ENCODE results near the gene C19orf85. TPM values are rescaled to one million over a fixed set of nuclear protein-coding genes. Genes with fewer than 3 reads are reported as not detected.

The C19orf85 gene
- total RNA-seq, 1 donor: not detected

DNA sequence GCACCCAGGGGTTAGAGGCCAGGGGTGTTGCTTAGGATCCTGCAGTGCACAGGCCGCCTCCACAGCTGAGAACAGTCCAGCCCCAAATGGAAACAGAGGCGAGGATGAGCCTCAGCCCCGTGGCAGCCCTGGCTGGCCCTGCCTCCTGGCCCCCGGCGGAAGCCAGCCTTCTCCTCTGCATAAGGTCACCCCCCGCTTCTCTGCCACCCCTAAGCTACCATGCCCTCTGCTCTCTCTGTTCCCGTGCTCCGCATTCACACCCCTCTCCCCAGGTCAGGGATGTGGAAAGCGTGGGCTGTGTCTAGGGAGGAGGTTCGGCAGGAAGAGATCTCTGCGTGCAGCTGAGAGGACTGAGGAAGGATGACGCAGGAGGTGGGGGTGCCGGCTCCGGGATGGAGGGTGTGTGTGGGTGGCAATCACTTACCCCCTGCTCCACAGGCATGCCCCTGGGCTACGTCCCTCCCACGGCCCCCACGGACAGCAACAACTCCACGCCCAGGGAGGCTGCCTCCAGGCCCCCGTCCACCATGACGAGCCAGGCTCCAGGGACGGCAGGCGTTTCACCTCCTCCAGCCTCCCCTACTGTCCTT is 29.7 kb upstream of the C19orf85 start:
- TF ChIP-seq, protein P1, sequence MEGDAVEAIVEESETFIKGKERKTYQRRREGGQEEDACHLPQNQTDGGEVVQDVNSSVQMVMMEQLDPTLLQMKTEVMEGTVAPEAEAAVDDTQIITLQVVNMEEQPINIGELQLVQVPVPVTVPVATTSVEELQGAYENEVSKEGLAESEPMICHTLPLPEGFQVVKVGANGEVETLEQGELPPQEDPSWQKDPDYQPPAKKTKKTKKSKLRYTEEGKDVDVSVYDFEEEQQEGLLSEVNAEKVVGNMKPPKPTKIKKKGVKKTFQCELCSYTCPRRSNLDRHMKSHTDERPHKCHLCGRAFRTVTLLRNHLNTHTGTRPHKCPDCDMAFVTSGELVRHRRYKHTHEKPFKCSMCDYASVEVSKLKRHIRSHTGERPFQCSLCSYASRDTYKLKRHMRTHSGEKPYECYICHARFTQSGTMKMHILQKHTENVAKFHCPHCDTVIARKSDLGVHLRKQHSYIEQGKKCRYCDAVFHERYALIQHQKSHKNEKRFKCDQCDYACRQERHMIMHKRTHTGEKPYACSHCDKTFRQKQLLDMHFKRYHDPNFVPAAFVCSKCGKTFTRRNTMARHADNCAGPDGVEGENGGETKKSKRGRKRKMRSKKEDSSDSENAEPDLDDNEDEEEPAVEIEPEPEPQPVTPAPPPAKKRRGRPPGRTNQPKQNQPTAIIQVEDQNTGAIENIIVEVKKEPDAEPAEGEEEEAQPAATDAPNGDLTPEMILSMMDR (IDR thresholded peaks at IDR 0.05; ENCODE audit: insufficient read depth, low read depth, low read length): no peak
- peak overlapping the region; percentile 40 for H3K4me3 ChIP-seq (ENCODE audit: low read depth, low read length)
- peak; percentile 56 for DNase-seq (ENCODE audit: low read depth)

DNA sequence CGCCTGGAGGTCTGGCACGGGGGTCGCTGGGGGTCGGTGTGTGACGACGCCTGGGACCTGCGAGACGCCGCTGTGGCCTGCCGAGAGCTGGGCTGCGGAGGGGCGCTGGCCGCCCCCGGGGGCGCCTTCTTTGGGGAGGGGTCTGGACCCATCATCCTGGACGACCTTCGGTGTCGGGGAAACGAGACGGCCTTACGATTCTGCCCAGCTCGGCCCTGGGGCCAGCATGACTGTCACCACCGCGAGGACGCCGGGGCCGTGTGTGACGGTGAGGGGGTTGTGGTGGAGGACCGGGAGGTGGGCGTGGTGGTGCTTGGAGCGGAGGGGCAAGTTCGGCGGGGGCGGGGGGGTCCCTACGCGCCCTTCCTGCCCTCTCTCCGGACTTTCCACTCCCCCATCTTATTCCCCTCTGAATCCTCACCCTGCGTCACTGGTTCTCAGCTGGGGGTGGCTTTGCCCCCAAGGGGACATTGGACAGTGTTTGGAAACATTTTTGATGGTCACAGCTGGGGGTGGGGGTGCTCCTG is 29.2 kb upstream of the C19orf85 start:
- no peak for DNase-seq (ENCODE audit: low read depth)
- TF ChIP-seq, protein P1 (IDR thresholded peaks at IDR 0.05; ENCODE audit: insufficient read depth, low read depth, low read length): no peak
- H3K4me3 ChIP-seq (ENCODE audit: low read depth, low read length): peak overlapping the region; percentile 40

- DNase-seq (ENCODE audit: low read depth): peak; percentile 45
- TF ChIP-seq, protein P1 (IDR thresholded peaks at IDR 0.05; ENCODE audit: insufficient read depth, low read depth, low read length): no peak
- peak overlapping the region; percentile 40 for H3K4me3 ChIP-seq (ENCODE audit: low read depth, low read length)
Measured at GRCh38 chr19:55493052-55493644, 28.6 kb upstream of the C19orf85 start.

DNA sequence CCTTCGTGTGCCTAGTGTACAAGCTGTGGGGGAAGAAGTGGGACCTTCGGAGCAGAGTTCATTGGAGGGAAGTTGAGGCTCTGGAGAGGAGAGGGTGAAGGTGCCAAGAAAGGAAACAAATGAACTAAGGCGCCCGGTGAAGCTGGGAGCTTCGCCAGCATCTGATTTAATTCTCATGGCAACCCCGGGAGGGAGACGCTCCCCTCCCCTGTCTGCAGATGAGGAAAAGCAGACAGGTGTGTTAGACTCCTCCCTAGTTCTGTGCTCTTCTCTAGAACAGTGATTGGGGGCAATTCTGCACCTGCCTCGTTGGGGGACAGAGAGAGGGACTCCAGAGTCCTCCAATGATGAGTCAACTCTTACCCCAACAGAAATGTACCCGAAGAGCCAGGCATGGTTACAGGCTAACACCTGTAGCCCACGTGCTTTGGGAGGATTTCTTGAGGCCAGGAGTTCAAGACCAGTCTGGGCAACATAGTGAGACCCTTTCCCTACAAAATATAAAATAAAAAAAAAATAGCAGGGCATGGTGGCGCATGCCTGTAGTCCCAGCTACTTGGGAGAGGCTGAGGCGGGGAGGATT is 27.9 kb upstream of the C19orf85 start:
- no peak overlapping the region for H3K4me3 ChIP-seq (ENCODE audit: low read depth, low read length)
- TF ChIP-seq, protein P1 (IDR thresholded peaks at IDR 0.05; ENCODE audit: insufficient read depth, low read depth, low read length): no peak
- no peak for DNase-seq (ENCODE audit: low read depth)

DNA sequence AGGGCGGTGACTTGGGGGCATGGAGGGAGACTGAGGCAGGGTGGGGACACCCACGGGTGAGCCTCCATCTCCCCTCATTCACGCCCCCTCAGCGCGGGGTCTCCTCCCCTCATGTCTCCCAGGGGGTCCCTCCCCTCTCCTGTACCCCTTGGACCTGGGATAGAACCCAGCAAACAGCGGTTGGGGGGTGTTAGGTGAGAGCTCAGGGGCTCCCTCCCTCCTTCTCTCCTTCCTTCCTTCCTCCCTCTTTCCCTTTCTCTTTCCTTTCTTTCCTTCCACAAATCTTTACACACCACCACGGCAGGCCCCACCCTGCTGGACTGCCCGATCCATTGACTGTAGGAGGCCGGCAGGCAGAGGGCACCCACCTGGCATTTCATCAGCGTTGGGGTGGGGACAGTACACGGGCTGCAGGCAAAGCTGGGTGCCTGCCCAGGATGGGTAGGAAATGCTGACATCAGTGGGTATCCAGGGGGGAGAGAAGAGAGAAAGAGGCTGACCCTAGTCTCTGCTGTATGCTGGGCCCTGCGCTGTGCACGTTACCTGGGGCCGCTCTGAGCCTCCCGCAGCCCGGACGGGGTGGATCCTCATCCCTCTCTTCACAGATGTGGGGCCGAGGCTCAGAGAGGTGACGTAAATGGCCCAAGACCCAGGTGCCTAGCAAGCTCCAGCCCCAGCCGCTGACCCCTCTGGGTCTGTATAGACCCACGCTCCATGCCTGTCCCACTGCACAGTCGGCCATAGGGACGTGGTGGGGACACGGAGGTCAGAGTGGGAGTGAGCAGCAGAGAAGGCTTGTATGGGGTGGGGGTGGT is 27.2 kb upstream of the C19orf85 start:
- TF ChIP-seq, protein P1 (IDR thresholded peaks at IDR 0.05; ENCODE audit: insufficient read depth, low read depth, low read length): no peak
- no peak for DNase-seq (ENCODE audit: low read depth)
- no peak overlapping the region for H3K4me3 ChIP-seq (ENCODE audit: low read depth, low read length)

GRCh38 chr19:55490478-55491432 is 26.2 kb upstream of the C19orf85 start:
- TF ChIP-seq, protein P1 (IDR thresholded peaks at IDR 0.05; ENCODE audit: insufficient read depth, low read depth, low read length): no peak
- DNase-seq (ENCODE audit: low read depth): no peak
- H3K4me3 ChIP-seq (ENCODE audit: low read depth, low read length): no peak overlapping the region
